AG04449 (cell line): Measurements from ENCODE around the gene IMMP2L.

Experiments
- CTCF ChIA-PET: fragments of 350-600 bp; formaldehyde crosslinking; extraction: SDS; loops from one replicate; lab custom pipeline; 2021; ENCODE audit warnings: antibody characterized with exemption; lab: Yijun Ruan, JAX
- POLR2A ChIA-PET: fragments of 400-600, 350-600 bp; formaldehyde crosslinking; extraction: SDS; loops from one replicate; lab custom pipeline; 2020; ENCODE audit warnings: antibody characterized with exemption, inconsistent platforms; lab: Yijun Ruan, JAX
- DNase-seq: peaks from one replicate; pipeline ENCODE4 v3.0.0-alpha.2; 2010; ENCODE audit warnings: low read depth, low spot score
- H3K4me3 ChIP-seq: 2 replicates; pipeline ENCODE4 v1.5.1; 2011; ENCODE audit warnings: low read depth, mild to moderate bottlenecking, control low read depth, low read length
- TF ChIP-seq, protein P1 (sequence below): IDR thresholded peaks from one replicate; pipeline ENCODE4 v1.5.1; 2011; ENCODE audit warnings: mild to moderate bottlenecking, moderate library complexity, low read length, control low read depth, inconsistent platforms; ENCODE audit not compliant: insufficient read depth; ENCODE audit errors: missing control alignments

Gene IMMP2L

DNA sequence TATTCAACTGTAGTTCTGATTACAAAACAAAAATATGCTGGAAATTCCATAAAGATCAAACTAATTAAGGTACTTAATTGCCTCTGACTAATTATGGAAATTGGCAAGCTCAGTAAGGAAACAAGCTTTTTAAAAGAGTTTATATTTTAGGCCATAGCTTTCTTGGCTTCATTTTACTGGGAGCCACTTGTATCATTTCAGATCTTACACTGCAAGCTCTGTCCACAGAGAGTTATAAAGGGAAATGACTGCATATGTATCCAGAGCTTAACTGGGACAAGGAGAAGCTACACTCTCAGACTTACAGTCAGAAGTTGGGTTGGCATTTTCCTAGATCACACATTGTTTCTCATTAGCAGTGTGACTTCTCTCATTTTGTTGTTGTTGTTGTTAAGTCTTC, 379.0 kb downstream of the IMMP2L start:
- DNase-seq = no peak
- no peak overlapping the region for H3K4me3 ChIP-seq
- TF ChIP-seq, protein P1, sequence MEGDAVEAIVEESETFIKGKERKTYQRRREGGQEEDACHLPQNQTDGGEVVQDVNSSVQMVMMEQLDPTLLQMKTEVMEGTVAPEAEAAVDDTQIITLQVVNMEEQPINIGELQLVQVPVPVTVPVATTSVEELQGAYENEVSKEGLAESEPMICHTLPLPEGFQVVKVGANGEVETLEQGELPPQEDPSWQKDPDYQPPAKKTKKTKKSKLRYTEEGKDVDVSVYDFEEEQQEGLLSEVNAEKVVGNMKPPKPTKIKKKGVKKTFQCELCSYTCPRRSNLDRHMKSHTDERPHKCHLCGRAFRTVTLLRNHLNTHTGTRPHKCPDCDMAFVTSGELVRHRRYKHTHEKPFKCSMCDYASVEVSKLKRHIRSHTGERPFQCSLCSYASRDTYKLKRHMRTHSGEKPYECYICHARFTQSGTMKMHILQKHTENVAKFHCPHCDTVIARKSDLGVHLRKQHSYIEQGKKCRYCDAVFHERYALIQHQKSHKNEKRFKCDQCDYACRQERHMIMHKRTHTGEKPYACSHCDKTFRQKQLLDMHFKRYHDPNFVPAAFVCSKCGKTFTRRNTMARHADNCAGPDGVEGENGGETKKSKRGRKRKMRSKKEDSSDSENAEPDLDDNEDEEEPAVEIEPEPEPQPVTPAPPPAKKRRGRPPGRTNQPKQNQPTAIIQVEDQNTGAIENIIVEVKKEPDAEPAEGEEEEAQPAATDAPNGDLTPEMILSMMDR = no peak
- ChIA-PET CTCF (no interaction called here), POLR2A (no interaction called here)

DNA sequence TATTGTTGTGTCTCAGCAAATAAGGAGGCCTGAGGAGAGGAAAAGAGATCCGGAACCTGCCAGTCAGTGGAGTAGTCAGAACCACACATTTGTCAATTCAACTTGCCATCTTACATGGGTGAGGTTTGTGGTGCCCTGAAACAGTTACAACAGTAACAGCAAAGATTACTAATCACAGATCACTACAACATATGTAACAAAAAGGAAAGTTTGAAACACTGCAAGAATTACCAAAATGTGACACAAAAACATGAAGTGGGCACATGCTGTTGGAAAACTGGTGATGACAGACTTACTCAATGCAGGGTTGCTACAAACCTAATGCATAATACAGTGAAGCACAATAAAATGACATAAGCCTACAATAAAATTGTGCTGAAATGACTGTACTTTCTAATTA, 382.0 kb downstream of the IMMP2L start:
- no peak for DNase-seq
- POLR2A ChIA-PET = no interaction called here
- CTCF ChIA-PET = no interaction called here
- TF ChIP-seq, protein P1 = no peak
- no peak overlapping the region for H3K4me3 ChIP-seq

DNA sequence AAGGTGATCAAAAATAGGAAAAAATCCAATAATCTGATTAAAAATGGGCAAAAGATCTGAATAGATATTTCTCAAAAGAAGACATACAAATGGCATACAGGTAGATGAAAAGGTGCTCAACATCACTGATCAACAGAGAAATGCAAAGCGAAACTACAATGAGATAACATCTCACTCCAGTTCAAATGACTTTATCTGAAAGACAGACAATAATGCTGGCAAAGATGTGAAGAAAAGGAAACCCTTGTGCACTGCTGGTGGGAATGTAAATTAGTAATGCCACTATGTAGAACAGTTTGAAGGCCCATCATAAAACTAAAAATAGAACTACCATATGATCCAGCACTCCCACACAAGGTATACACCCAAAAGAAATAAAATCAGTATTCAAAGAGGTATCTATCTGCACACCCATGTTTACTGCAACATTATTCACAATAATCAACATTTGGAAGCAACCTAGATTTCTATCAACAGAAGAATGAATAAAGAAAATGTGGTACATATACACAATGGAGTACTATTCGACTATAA, 386.3 kb downstream of the IMMP2L start:
- CTCF ChIA-PET = no interaction called here
- H3K4me3 ChIP-seq = no peak overlapping the region
- DNase-seq = no peak
- POLR2A ChIA-PET = no interaction called here
- TF ChIP-seq, protein P1 = no peak

DNA sequence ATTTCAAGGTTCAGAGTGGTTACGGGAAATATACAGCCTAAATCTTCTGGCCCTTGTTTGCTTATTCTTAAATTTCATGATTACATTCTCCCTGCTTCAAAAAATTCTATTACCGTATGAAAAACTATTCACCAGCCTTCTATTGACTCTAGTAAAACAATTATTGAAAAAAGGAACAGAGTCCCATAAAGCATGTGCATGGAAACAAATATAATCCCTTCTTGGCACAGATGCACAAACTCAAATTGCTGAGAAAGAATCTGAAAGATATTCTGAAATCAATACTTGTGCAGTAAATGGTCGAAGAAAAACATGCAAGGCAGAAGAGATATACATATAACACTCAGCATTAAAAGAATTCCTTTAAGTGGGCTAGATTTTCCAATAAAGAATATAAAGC, 387.8 kb downstream of the IMMP2L start:
- DNase-seq = no peak
- ChIA-PET CTCF (no interaction called here), POLR2A (no interaction called here)
- H3K4me3 ChIP-seq = no peak overlapping the region
- TF ChIP-seq, protein P1 = no peak

DNA sequence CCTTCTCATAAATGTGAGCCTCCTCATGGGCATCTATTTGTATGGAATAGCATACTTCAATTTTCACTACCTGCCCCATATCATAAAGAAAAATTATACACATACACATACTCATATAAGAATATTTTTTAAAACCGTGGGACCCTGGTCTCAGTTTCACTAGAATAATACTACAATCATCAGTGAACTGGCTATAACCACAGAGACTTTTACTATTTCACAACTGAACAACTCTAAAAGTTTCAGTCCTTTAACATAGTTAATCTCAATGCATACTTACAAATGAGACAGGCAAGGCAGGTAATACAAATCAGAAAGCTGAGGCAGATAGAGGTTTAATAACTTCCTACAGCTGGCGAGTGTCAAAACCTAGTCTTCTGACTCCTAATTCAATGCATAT, 388.3 kb downstream of the IMMP2L start:
- CTCF ChIA-PET = interaction anchor here (1.1 kb wide), 1 partner anchor 23 kb away, joined by 4 read pairs; no protein-coding TSS in a partner anchor
- TF ChIP-seq, protein P1 = no peak
- POLR2A ChIA-PET = no interaction called here
- DNase-seq = no peak
- H3K4me3 ChIP-seq = no peak overlapping the region

DNA sequence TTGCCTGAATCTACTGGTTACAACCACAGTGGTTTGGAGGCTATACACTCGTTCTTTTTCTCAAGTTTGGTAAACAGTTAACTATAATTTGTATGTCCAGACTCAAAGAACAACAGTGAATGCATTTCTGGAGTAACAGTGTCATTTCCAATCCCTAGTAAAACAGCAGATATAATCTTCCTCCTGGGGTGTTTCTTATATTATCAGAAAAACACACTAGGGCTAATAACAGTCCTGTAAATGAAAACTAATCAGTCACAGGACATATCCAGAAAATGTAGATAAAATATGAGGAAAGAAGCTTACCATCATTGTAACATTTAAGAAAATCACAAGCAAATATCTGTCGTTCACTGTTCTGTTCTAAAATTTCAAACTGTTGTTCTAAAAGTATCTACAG, 388.8 kb downstream of the IMMP2L start:
- TF ChIP-seq, protein P1 = no peak
- POLR2A ChIA-PET = no interaction called here
- no peak for DNase-seq
- CTCF ChIA-PET = interaction anchor here (1.1 kb wide), 1 partner anchor 23 kb away, joined by 4 read pairs; no protein-coding TSS in a partner anchor
- H3K4me3 ChIP-seq = no peak overlapping the region
